Calu3 (cell line): ENCODE data around the gene ETNK2. TPM values are rescaled to one million over a fixed set of nuclear protein-coding genes. Genes with fewer than 3 reads are reported as not detected.

Experiments
- BruUV-seq: library from RNA; stranded (reverse); fragments of 400-500 nt; replicated peaks from 2 replicates; lab custom pipeline; 2021; lab: Mats Ljungman, UMichigan
- CTCF ChIA-PET: fragments of 300-600 bp; sonication (Branson Sonifier 250); formaldehyde crosslinking; loops from one replicate; lab custom pipeline; 2022; ENCODE audit warnings: antibody characterized with exemption; lab: Charles Lee
- DNase-seq: peaks from one replicate; pipeline ENCODE4 v3.0.0; 2022
- H3K27ac Mint-ChIP-seq: one replicate; pipeline ENCODE4 v1.8.0; 2022; ENCODE audit warnings: mixed read lengths; ENCODE audit not compliant: unreplicated experiment
- H3K27me3 Mint-ChIP-seq: one replicate; pipeline ENCODE4 v1.8.0; 2022; ENCODE audit warnings: mixed read lengths; ENCODE audit not compliant: unreplicated experiment
- H3K36me3 Mint-ChIP-seq: one replicate; pipeline ENCODE4 v1.8.0; 2022; ENCODE audit warnings: mild to moderate bottlenecking, moderate library complexity, mixed read lengths; ENCODE audit not compliant: insufficient read depth, unreplicated experiment
- H3K4me1 Mint-ChIP-seq: one replicate; pipeline ENCODE4 v1.8.0; 2022; ENCODE audit warnings: mild to moderate bottlenecking, low read depth, mixed read lengths; ENCODE audit not compliant: unreplicated experiment
- H3K4me3 Mint-ChIP-seq: one replicate; pipeline ENCODE4 v1.8.0; 2022; ENCODE audit warnings: mild to moderate bottlenecking, low read depth, moderate library complexity, mixed read lengths; ENCODE audit not compliant: unreplicated experiment
- H3K9me3 Mint-ChIP-seq: one replicate; pipeline ENCODE4 v1.8.0; 2022; ENCODE audit warnings: low read depth, mixed read lengths; ENCODE audit not compliant: unreplicated experiment
- CTCF ChIP-seq: fragments of 200-600 bp; IDR thresholded peaks from one replicate; pipeline ENCODE4 v1.8.0; 2022; ENCODE audit warnings: antibody characterized with exemption; ENCODE audit not compliant: unreplicated experiment
- intact Hi-C: fragments of 100-400 bp; cut with micrococcal nuclease; formaldehyde crosslinking; loops from one replicate; pipeline ENCODE4 v1.10.0; 2022; ENCODE audit not compliant: unreplicated experiment
- total RNA-seq: library from RNA; stranded (reverse); gene quantifications from 2 replicates; pipeline ENCODE4 v1.2.3, GENCODE V29; 2022

Gene ETNK2
- total RNA-seq, 1 experiment from 2014 or later: 5.0 TPM

- H3K9me3 Mint-ChIP-seq: no peaks in the 10 kb centered on the region
- no TSS peak for BruUV-seq
- TF ChIP-seq CTCF: no peak
- intact Hi-C loops: no loop called here
- H3K4me1 Mint-ChIP-seq: peaks cover 9% of the 10 kb centered on the region
- no peak overlapping the region for H3K4me3 Mint-ChIP-seq
- CTCF ChIA-PET: interaction anchor here (1.5 kb wide), 1 partner anchor 13 kb away, joined by 4 read pairs; no protein-coding TSS in a partner anchor
- H3K36me3 Mint-ChIP-seq: no peaks in the 10 kb centered on the region
- H3K27ac Mint-ChIP-seq: no peak overlapping the region
- peaks cover 74% of the 10 kb centered on the region for H3K27me3 Mint-ChIP-seq
- no peak for DNase-seq
These were observed 10.7 kb downstream of the ETNK2 start for GRCh38 chr1:204141131-204141530.

- TF ChIP-seq CTCF: no peak
- peaks cover 9% of the 10 kb centered on the region for H3K4me1 Mint-ChIP-seq
- no peaks in the 10 kb centered on the region for H3K9me3 Mint-ChIP-seq
- no peak overlapping the region for H3K27ac Mint-ChIP-seq
- intact Hi-C loops: no loop called here
- H3K4me3 Mint-ChIP-seq: no peak overlapping the region
- BruUV-seq: no TSS peak
- DNase-seq: no peak
- no peaks in the 10 kb centered on the region for H3K36me3 Mint-ChIP-seq
- peaks cover 63% of the 10 kb centered on the region for H3K27me3 Mint-ChIP-seq
- CTCF ChIA-PET: interaction anchor here (0.7 to 1.5 kb wide), 5 partner anchors 12 to 780 kb away, joined by 3 to 5 read pairs (median 4); no protein-coding TSS in a partner anchor
These were observed 11.9 kb downstream of the ETNK2 start for GRCh38 chr1:204139952-204140351.

- TF ChIP-seq CTCF: no peak
- no TSS peak for BruUV-seq
- no peak overlapping the region for H3K27ac Mint-ChIP-seq
- CTCF ChIA-PET: no interaction called here
- H3K27me3 Mint-ChIP-seq: peaks cover 54% of the 10 kb centered on the region
- no peaks in the 10 kb centered on the region for H3K9me3 Mint-ChIP-seq
- no peaks in the 10 kb centered on the region for H3K36me3 Mint-ChIP-seq
- intact Hi-C loops: no loop called here
- DNase-seq: no peak
- peaks cover 9% of the 10 kb centered on the region for H3K4me1 Mint-ChIP-seq
- no peak overlapping the region for H3K4me3 Mint-ChIP-seq
These were observed 12.8 kb downstream of the ETNK2 start for GRCh38 chr1:204139088-204139487.

- Mint-ChIP-seq H3K4me3 (no peak overlapping the region), H3K9me3 (no peaks in the 10 kb centered on the region), H3K4me1 (peaks cover 10% of the 10 kb centered on the region), H3K27ac (no peak overlapping the region), H3K36me3 (no peaks in the 10 kb centered on the region), H3K27me3 (peaks cover 39% of the 10 kb centered on the region)
- intact Hi-C loops: no loop called here
- no TSS peak for BruUV-seq
- CTCF ChIA-PET: interaction anchor here (0.7 kb wide), 1 partner anchor 255 kb away, joined by 3 read pairs; no protein-coding TSS in a partner anchor
- no peak for TF ChIP-seq CTCF
- DNase-seq: no peak
These were observed 15.0 kb downstream of the ETNK2 start for GRCh38 chr1:204136814-204137213.
